ENCODE data around the gene SDK2.

GRCh38 chr17:73471924-73472323 lies 172.3 kb downstream of the SDK2 start:
- no peak for TF ChIP-seq CTCF (IDR thresholded peaks at IDR 0.05; ENCODE audit: insufficient read depth, low read length)
- no peak for TF ChIP-seq POLR2AphosphoS5 (IDR thresholded peaks at IDR 0.05; ENCODE audit: low read depth)
- no peak for TF ChIP-seq REST (IDR thresholded peaks at IDR 0.05; ENCODE audit: insufficient replicate concordance, low read depth)
